Esophagus muscularis mucosa (tissue), 3 donors: Measurements from ENCODE around the gene TEAD4.

ENCODE experiments used
- CTCF ChIP-seq, 3 experiments: fragments of 200-600 bp in 2 of 3; fragments of 450-650 bp in 1 of 3; sonication (generic) in 2 of 3; IDR thresholded peaks; one replicate each; pipeline ENCODE4 v1.5.1; 2017 to 2019; ENCODE audit warnings: antibody characterized with exemption in 3 of 3, mild to moderate bottlenecking in 2 of 3, moderate library complexity in 1 of 3
- POLR2AphosphoS5 ChIP-seq, 2 donors: sonication (generic); formaldehyde crosslinking; IDR thresholded peaks; one replicate each; pipeline ENCODE4 v1.6.1; 2017; ENCODE audit warnings: antibody characterized with exemption in 2 of 2

- TF ChIP-seq CTCF (IDR thresholded peaks at IDR 0.05) (no peak), POLR2AphosphoS5 (IDR thresholded peaks at IDR 0.05) (no peak)
These were observed 71.7 kb downstream of the TEAD4 start for GRCh38 chr12:3030821-3031429.
